ENCODE results near the gene SLC29A1.

DNA sequence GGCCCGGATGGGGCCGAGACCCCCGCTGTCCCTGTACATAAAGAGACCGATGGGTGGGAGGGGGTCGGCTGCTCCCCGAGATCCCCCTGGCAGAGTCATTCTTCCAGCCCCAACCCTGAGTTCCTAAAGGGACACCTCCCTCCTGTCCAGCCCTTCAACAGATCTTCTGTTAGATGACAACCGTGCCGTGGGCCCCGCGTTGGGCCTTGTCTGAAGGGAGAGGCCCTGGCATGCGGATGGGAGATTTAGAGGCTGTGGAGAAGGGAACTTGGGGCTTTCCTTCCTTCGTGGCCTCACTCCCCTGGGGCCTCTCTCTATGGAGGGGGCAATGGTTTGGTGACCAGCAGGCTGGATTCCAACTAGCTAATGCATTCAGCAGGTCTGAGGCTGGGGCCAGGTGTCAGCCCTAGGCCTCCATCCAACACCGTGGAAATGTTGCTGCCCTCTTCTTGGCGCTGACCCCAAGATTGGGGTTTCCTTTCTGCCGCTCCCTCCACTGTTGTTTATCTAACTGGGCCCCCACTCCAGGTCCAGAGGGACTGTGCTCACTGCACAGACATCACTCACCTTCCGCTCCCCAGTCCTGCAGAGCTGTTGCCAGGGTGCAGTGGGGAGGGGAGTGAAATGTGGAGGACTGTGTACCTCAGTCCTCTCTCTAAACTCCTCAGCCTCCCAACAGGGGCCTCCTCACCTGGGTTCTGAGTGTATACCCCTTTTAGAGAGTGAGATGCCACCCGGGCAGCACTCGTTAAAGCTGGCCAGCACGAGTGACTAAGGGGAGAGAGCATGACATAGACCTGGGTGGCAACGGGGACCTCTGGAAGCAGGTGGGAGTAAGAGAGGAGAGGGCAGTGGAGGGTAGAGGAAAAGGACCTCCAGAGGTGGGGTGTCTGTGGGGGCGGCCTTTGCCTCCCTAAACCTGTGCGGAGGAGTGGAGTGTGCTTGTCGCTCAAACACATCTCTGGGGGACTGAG is 53.6 kb downstream of the SLC29A1 start:
- TF ChIP-seq SUZ12 (IDR thresholded peaks at IDR 0.05; ENCODE audit: extremely low read depth, insufficient read depth, insufficient read length) (no peak), YY1 (IDR thresholded peaks at IDR 0.05; ENCODE audit: insufficient read depth, insufficient read length) (no peak), ZNF274 (IDR thresholded peaks at IDR 0.05; ENCODE audit: low read depth, low read length) (no peak)

Measured in NT2/D1 (cell line).